SK-N-SH treated with all-trans-retinoic acid at 6 μM for 48 hours (cell line): ENCODE data around the gene COL6A3.

Source experiments
- ARNTL ChIP-seq: fragments of 450-650 bp; formaldehyde crosslinking; IDR thresholded peaks from 2 replicates; pipeline ENCODE4 v1.5.0; 2020; ENCODE audit warnings: low read depth, mild to moderate bottlenecking, moderate library complexity, borderline replicate concordance
- CSDC2 ChIP-seq: fragments of 250-450 bp; sonication (Bioruptor Pico); IDR thresholded peaks from 2 replicates; pipeline ENCODE4 v1.5.0; 2020; ENCODE audit warnings: mild to moderate bottlenecking, moderate library complexity
- ISL1 ChIP-seq: fragments of 250-450 bp; sonication (Bioruptor Pico); IDR thresholded peaks from 2 replicates; pipeline ENCODE4 v2.1.2; 2022; ENCODE audit warnings: mild to moderate bottlenecking, moderate library complexity
- OSR1 ChIP-seq: fragments of 250-450 bp; sonication (Bioruptor Pico); IDR thresholded peaks from 2 replicates; pipeline ENCODE4 v1.8.0; 2022; ENCODE audit warnings: moderate library complexity, mild to moderate bottlenecking, inconsistent platforms
- PATZ1 ChIP-seq: fragments of 250-450 bp; sonication (Bioruptor Pico); IDR thresholded peaks from 2 replicates; pipeline ENCODE4 v1.8.0; 2020; ENCODE audit warnings: mild to moderate bottlenecking, moderate library complexity, borderline replicate concordance
- RARB ChIP-seq: fragments of 250-450 bp; sonication (Bioruptor Pico); IDR thresholded peaks from 2 replicates; pipeline ENCODE4 v1.8.0; 2021; ENCODE audit warnings: mild to moderate bottlenecking, moderate library complexity
- TCF4 ChIP-seq: fragments of 250-450 bp; sonication (Bioruptor Pico); IDR thresholded peaks from 2 replicates; pipeline ENCODE4 v1.8.0; 2021; ENCODE audit warnings: mild to moderate bottlenecking, moderate library complexity, borderline replicate concordance
- TSHZ2 ChIP-seq: fragments of 250-450 bp; sonication (Bioruptor Pico); IDR thresholded peaks from 2 replicates; pipeline ENCODE4 v1.5.0; 2020; ENCODE audit warnings: mild to moderate bottlenecking, moderate library complexity
- ZFP3 ChIP-seq: fragments of 250-450 bp; sonication (Bioruptor Pico); IDR thresholded peaks from 2 replicates; pipeline ENCODE4 v1.5.0; 2020; ENCODE audit warnings: mild to moderate bottlenecking, moderate library complexity
- ZNF70 ChIP-seq: fragments of 450-650 bp; formaldehyde crosslinking; IDR thresholded peaks from 2 replicates; pipeline ENCODE4 v1.5.0; 2020; ENCODE audit warnings: mild to moderate bottlenecking, moderate library complexity
- ZNF8 ChIP-seq: fragments of 450-650 bp; formaldehyde crosslinking; IDR thresholded peaks from 2 replicates; pipeline ENCODE4 v1.5.0; 2020; ENCODE audit warnings: mild to moderate bottlenecking, moderate library complexity
- TF ChIP-seq, protein P1 (sequence below): fragments of 250-450 bp; sonication (Bioruptor Pico); IDR thresholded peaks from 2 replicates; pipeline ENCODE4 v1.5.1; 2020; ENCODE audit warnings: low read depth, mild to moderate bottlenecking, moderate library complexity

DNA sequence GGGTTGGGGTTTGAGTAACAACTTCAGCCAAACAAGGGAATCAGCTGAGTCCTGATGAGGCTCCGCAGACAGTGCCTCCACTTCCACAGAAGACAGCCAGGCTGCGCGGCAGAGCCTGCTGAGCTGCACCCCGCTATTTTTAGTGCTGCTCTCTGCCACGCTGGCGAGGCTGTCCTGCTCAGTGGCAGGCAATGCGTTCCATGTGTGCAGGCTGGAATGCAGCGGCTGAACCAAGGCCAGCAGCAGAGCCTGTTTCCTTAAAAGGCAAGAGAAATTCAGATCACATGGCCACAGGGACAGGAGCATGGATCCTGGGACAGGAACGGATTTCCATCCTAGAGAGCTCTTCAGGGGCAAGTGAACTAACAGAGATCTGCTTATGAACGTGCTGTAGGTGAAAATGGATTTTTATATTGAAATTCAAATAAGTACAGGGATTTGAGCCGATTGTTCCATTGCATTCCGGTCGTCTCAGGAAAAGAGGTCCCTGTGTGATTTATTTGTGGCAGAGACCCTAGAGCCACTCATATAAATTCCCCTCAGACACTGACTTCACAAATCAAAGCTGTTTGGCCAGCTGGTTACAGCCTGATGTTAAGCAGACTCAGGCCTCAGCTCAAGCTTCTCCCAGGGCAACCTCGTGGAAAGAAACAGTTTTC is 98.7 kb downstream of the COL6A3 start:
- TF ChIP-seq RARB (CRISPR knock-in tag) (no peak), PATZ1 (CRISPR knock-in tag) (no peak), ARNTL (CRISPR knock-in tag) (no peak), TCF4 (CRISPR knock-in tag) (peak; percentile 55; the same call in 1 of the 2 replicates), ZNF8 (no peak), CSDC2 (CRISPR knock-in tag) (0 out of 2 replicates have a peak, but pooled peaks have one; percentile 18), ISL1 (CRISPR knock-in tag) (0 out of 2 replicates have a peak, but pooled peaks have one; percentile 9), ZFP3 (CRISPR knock-in tag) (no peak), OSR1 (CRISPR knock-in tag) (no peak), ZNF70 (CRISPR knock-in tag) (no peak), TSHZ2 (no peak)
- TF ChIP-seq, protein P1, sequence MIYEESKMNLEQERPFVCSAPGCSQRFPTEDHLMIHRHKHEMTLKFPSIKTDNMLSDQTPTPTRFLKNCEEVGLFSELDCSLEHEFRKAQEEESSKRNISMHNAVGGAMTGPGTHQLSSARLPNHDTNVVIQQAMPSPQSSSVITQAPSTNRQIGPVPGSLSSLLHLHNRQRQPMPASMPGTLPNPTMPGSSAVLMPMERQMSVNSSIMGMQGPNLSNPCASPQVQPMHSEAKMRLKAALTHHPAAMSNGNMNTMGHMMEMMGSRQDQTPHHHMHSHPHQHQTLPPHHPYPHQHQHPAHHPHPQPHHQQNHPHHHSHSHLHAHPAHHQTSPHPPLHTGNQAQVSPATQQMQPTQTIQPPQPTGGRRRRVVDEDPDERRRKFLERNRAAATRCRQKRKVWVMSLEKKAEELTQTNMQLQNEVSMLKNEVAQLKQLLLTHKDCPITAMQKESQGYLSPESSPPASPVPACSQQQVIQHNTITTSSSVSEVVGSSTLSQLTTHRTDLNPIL (CRISPR knock-in tag), result no peak
